MM.1S (cell line): ENCODE results near the gene IGHMBP2.

Source experiments
- DNase-seq: peaks from one replicate; pipeline ENCODE4 v3.0.0-alpha.2; 2015
- H2AFZ ChIP-seq: fragments of 300-600 bp; sonication (generic); 2 replicates; pipeline ENCODE4 v1.6.0; 2016; ENCODE audit warnings: antibody characterized with exemption, low read length
- H3F3A ChIP-seq: fragments of 300-600 bp; sonication (generic); 2 replicates; pipeline ENCODE4 v1.6.1; 2016; ENCODE audit warnings: mild to moderate bottlenecking, antibody characterized with exemption, low read length, moderate library complexity, mixed read lengths; ENCODE audit not compliant: insufficient read depth
- H3K27ac ChIP-seq: fragments of 300-600 bp; sonication (generic); 2 replicates; pipeline ENCODE4 v1.5.1; 2016; ENCODE audit warnings: mild to moderate bottlenecking, low read length
- H3K27me3 ChIP-seq: fragments of 300-600 bp; sonication (generic); replicated peaks from 2 replicates; pipeline ENCODE4 v1.6.0; 2016; ENCODE audit warnings: low read length; ENCODE audit not compliant: insufficient read depth
- H3K36me3 ChIP-seq: fragments of 300-600 bp; sonication (generic); replicated peaks from 2 replicates; pipeline ENCODE4 v1.6.1; 2016; ENCODE audit warnings: mild to moderate bottlenecking, low read length, mixed read lengths; ENCODE audit not compliant: insufficient read depth
- H3K4me1 ChIP-seq: fragments of 300-600 bp; sonication (generic); 2 replicates; pipeline ENCODE4 v1.6.1; 2016; ENCODE audit warnings: low read length, mixed read lengths
- H3K4me2 ChIP-seq: fragments of 300-600 bp; sonication (generic); 2 replicates; pipeline ENCODE4 v1.6.0; 2016; ENCODE audit warnings: low read depth, low read length
- H3K4me3 ChIP-seq: fragments of 300-600 bp; sonication (generic); 2 replicates; pipeline ENCODE4 v1.5.1; 2016; ENCODE audit warnings: low read length, mixed read lengths
- H3K79me2 ChIP-seq: fragments of 300-600 bp; sonication (generic); 2 replicates; pipeline ENCODE4 v1.6.1; 2016; ENCODE audit warnings: mixed run types, low read length, mixed read lengths
- H3K9ac ChIP-seq: fragments of 300-600 bp; sonication (generic); 2 replicates; pipeline ENCODE4 v1.6.1; 2016; ENCODE audit warnings: low read length, mixed read lengths
- H3K9me2 ChIP-seq: fragments of 300-600 bp; sonication (generic); replicated peaks from 2 replicates; pipeline ENCODE4 v1.6.1; 2016; ENCODE audit warnings: mild to moderate bottlenecking, low read length, mixed read lengths; ENCODE audit not compliant: insufficient read depth
- H3K9me3 ChIP-seq: fragments of 300-600 bp; sonication (generic); replicated peaks from 2 replicates; pipeline ENCODE4 v1.6.1; 2016; ENCODE audit warnings: mild to moderate bottlenecking, low read length, mixed read lengths; ENCODE audit not compliant: insufficient read depth
- H4K20me1 ChIP-seq: fragments of 300-600 bp; sonication (generic); 2 replicates; pipeline ENCODE4 v1.6.1; 2016; ENCODE audit warnings: mild to moderate bottlenecking, low read length, moderate library complexity, mixed read lengths; ENCODE audit not compliant: insufficient read depth
- CTCF ChIP-seq: fragments of 300-600 bp; sonication (generic); IDR thresholded peaks from 2 replicates; pipeline ENCODE4 v1.5.1; 2016; ENCODE audit warnings: antibody characterized with exemption, low read length, mixed read lengths
- EZH2 ChIP-seq: fragments of 300-600 bp; sonication (generic); optimal IDR thresholded peaks from 2 replicates; pipeline ENCODE3; 2017; ENCODE audit warnings: low read depth, mild to moderate bottlenecking, antibody characterized with exemption, low read length, mixed read lengths
- EZH2phosphoT487 ChIP-seq: fragments of 300-600 bp; sonication (generic); IDR thresholded peaks from 2 replicates; pipeline ENCODE4 v1.6.1; 2018; ENCODE audit warnings: antibody characterized with exemption, low read length

Gene IGHMBP2

GRCh38 chr11:68924073-68924925 lies 20.6 kb downstream of the IGHMBP2 start:
- TF ChIP-seq CTCF (no peak), EZH2phosphoT487 (no peak), EZH2 (no peak)
- Histone ChIP-seq H3K9me3 (no peaks in the 10 kb centered on the region), H4K20me1 (no peaks in the 10 kb centered on the region), H3F3A (no peaks in the 10 kb centered on the region), H3K36me3 (peaks cover 9% of the 10 kb centered on the region), H3K9ac (no peak overlapping the region), H3K9me2 (no peaks in the 10 kb centered on the region), H3K4me3 (no peak overlapping the region), H3K4me2 (no peak overlapping the region), H3K27ac (no peak overlapping the region), H3K27me3 (no peaks in the 10 kb centered on the region), H3K4me1 (0 out of 2 replicates have a peak, but pooled peaks cover 4% of the 10 kb centered on the region), H3K79me2 (no peaks in the 10 kb centered on the region), H2AFZ (no peak overlapping the region)
- no peak for DNase-seq

- H3K9me3 ChIP-seq: no peaks in the 10 kb centered on the region
- no peak overlapping the region for H2AFZ ChIP-seq
- no peak for DNase-seq
- H4K20me1 ChIP-seq: no peaks in the 10 kb centered on the region
- no peak overlapping the region for H3K27ac ChIP-seq
- peaks cover 9% of the 10 kb centered on the region for H3K36me3 ChIP-seq
- H3F3A ChIP-seq: no peaks in the 10 kb centered on the region
- H3K9me2 ChIP-seq: no peaks in the 10 kb centered on the region
- H3K4me3 ChIP-seq: no peak overlapping the region
- TF ChIP-seq CTCF (no peak), EZH2phosphoT487 (no peak), EZH2 (no peak)
- H3K79me2 ChIP-seq: no peaks in the 10 kb centered on the region
- H3K9ac ChIP-seq: no peak overlapping the region
- H3K4me1 ChIP-seq: 0 out of 2 replicates have a peak, but pooled peaks cover 4% of the 10 kb centered on the region
- H3K27me3 ChIP-seq: no peaks in the 10 kb centered on the region
- no peak overlapping the region for H3K4me2 ChIP-seq
These were observed 21.9 kb downstream of the IGHMBP2 start for GRCh38 chr11:68925611-68926010.

- Histone ChIP-seq H3K9me2 (no peaks in the 10 kb centered on the region), H3K9ac (no peak overlapping the region), H3K4me3 (no peak overlapping the region), H3K27ac (peak overlapping the region; percentile 3; the same call in 1 of the 2 replicates), H3K4me2 (no peak overlapping the region), H3K9me3 (no peaks in the 10 kb centered on the region), H2AFZ (no peak overlapping the region), H3K4me1 (0 out of 2 replicates have a peak, but pooled peaks cover 4% of the 10 kb centered on the region), H3K79me2 (no peaks in the 10 kb centered on the region), H3K36me3 (peaks cover 5% of the 10 kb centered on the region), H4K20me1 (no peaks in the 10 kb centered on the region), H3F3A (no peaks in the 10 kb centered on the region), H3K27me3 (no peaks in the 10 kb centered on the region)
- DNase-seq: no peak
- no peak for TF ChIP-seq EZH2phosphoT487
- no peak for TF ChIP-seq CTCF
- TF ChIP-seq EZH2: no peak
These were observed 23.8 kb downstream of the IGHMBP2 start for GRCh38 chr11:68927280-68928135.
